D721Med (cell line): Measurements from ENCODE around the gene WWC2.

ENCODE experiments used
- DNase-seq: peaks from one replicate; pipeline ENCODE4 v3.0.0; 2011; ENCODE audit warnings: low spot score; ENCODE audit not compliant: insufficient read length
- FAIRE-seq: peaks from 2 replicates; lab custom pipeline; 2011; peaks lifted over from hg19 to GRCh38; lab: Jason Lieb, UNC
- CTCF ChIP-seq: IDR thresholded peaks from 2 replicates; pipeline ENCODE4 v1.5.1; 2012; ENCODE audit warnings: mild to moderate bottlenecking, control low read depth; ENCODE audit not compliant: insufficient read depth; ENCODE audit errors: missing control alignments

WWC2 gene

DNA sequence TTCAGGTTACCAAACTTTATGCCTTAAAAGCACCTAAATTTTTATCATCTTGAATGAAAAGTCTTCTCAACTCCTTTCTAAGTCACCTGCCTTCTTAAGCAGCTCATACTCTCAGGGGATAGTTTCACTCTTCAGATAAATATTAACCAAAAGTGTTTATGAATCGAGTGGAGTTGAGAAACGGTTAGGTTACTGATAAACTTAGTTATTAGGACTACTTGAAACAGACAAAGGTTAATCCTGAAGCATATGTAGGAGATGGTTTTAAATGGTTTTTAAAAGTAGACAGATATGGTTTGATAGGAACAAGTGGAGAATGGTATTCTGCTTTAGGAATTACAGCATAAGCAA, 188.2 kb downstream of the WWC2 start:
- DNase-seq: no peak
- no peak for TF ChIP-seq CTCF
- no peak for FAIRE-seq

GRCh38 chr4:183287677-183288076, 188.6 kb downstream of the WWC2 start:
- TF ChIP-seq CTCF: no peak
- no peak for FAIRE-seq
- DNase-seq: no peak

GRCh38 chr4:183288955-183289354, 189.9 kb downstream of the WWC2 start:
- no peak for FAIRE-seq
- no peak for DNase-seq
- no peak for TF ChIP-seq CTCF

- FAIRE-seq (no peak), DNase-seq (no peak)
- TF ChIP-seq CTCF: no peak
Measured at GRCh38 chr4:183289688-183290087, 190.6 kb downstream of the WWC2 start.

GRCh38 chr4:183291070-183291469, 192.0 kb downstream of the WWC2 start:
- TF ChIP-seq CTCF: no peak
- no peak for DNase-seq
- no peak for FAIRE-seq

DNA sequence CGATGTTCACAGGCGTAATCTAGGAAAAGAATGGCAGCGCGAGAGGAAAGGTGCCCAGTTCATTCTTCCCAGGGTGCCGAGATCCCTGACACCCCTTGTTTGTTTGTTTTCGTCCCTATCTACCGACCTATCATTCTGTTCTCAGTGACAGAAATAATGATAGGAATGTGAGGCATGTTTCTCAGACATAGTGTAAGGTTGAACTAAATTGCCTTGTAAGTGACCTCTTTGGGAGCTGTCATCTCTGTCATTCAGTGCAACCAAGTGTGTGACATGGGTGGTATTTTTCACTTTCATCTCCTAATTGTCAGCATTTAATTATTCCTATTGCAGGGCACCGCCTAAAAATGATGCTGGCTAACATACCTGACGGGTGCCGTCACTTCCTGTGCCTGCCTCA, 196.7 kb downstream of the WWC2 start:
- no peak for TF ChIP-seq CTCF
- DNase-seq (no peak), FAIRE-seq (no peak)

DNA sequence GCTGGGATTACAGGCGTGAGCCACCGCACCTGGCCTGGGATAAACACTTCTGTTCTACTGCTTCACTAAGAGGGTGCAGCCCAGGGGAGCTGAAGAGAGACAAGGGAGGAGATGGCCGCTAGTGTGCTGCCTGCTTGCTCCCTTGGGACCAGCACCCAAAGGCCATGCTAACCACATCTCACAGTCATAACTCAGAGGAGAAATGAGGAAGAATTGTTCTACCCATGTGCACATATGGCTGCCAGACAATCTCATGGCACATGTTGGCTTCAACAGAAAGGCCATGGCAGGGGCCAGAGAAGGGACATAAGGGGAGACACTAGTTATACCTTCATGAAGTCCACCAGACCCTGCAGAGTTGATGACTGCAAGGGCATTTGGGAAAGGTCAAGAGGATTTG, 198.6 kb downstream of the WWC2 start:
- no peak for DNase-seq
- FAIRE-seq: no peak
- TF ChIP-seq CTCF: no peak
